T-helper 17 cell (primary cell): ENCODE results near the gene ASB1. TPM values are rescaled to one million over a fixed set of nuclear protein-coding genes. Genes with fewer than 3 reads are reported as not detected.

Source experiments
- ATAC-seq: fragments of 150-1000 bp; cut with Tn5 transposase; 2 replicates; pipeline ENCODE4 v1.10.0; 2021; ENCODE audit warnings: mild to moderate bottlenecking, moderate library complexity
- DNase-seq, 3 donors: peaks; one replicate each; pipeline versions ENCODE4 v3.0.0 to v3.0.0-alpha.2; 2020 to 2021
- H3K9me3 ChIP-seq: one replicate; pipeline ENCODE4 v1.7.0; 2013; ENCODE audit warnings: low read length, mild to moderate bottlenecking; ENCODE audit not compliant: control insufficient read depth, poor library complexity, severe bottlenecking
- H3K27ac Mint-ChIP-seq: one replicate; pipeline ENCODE4 v1.8.0; 2022; ENCODE audit warnings: mild to moderate bottlenecking, moderate library complexity, mixed read lengths
- H3K27me3 Mint-ChIP-seq: one replicate; pipeline ENCODE4 v1.8.0; 2022; ENCODE audit warnings: mixed read lengths
- H3K36me3 Mint-ChIP-seq: one replicate; pipeline ENCODE4 v1.8.0; 2022; ENCODE audit warnings: low read depth, mixed read lengths
- H3K4me1 Mint-ChIP-seq: one replicate; pipeline ENCODE4 v1.8.0; 2022; ENCODE audit warnings: mild to moderate bottlenecking, mixed read lengths
- H3K4me3 Mint-ChIP-seq: one replicate; pipeline ENCODE4 v1.8.0; 2022; ENCODE audit warnings: mild to moderate bottlenecking, moderate library complexity, mixed read lengths
- total RNA-seq, 4 donors: library from RNA in 2 of 4; stranded (reverse) in 2 of 4; gene quantifications; one replicate each; pipeline ENCODE4 v1.2.3 and lab custom pipeline; 2022 to 2026

Gene ASB1, protein sequence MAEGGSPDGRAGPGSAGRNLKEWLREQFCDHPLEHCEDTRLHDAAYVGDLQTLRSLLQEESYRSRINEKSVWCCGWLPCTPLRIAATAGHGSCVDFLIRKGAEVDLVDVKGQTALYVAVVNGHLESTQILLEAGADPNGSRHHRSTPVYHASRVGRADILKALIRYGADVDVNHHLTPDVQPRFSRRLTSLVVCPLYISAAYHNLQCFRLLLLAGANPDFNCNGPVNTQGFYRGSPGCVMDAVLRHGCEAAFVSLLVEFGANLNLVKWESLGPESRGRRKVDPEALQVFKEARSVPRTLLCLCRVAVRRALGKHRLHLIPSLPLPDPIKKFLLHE
- total RNA-seq (10 to 100 TPM; 11.9 to 14.3 TPM), total RNA-seq (lab: John Stamatoyannopoulos, UW) (22.2 to 48.9 reads per million in 2 donors)

DNA sequence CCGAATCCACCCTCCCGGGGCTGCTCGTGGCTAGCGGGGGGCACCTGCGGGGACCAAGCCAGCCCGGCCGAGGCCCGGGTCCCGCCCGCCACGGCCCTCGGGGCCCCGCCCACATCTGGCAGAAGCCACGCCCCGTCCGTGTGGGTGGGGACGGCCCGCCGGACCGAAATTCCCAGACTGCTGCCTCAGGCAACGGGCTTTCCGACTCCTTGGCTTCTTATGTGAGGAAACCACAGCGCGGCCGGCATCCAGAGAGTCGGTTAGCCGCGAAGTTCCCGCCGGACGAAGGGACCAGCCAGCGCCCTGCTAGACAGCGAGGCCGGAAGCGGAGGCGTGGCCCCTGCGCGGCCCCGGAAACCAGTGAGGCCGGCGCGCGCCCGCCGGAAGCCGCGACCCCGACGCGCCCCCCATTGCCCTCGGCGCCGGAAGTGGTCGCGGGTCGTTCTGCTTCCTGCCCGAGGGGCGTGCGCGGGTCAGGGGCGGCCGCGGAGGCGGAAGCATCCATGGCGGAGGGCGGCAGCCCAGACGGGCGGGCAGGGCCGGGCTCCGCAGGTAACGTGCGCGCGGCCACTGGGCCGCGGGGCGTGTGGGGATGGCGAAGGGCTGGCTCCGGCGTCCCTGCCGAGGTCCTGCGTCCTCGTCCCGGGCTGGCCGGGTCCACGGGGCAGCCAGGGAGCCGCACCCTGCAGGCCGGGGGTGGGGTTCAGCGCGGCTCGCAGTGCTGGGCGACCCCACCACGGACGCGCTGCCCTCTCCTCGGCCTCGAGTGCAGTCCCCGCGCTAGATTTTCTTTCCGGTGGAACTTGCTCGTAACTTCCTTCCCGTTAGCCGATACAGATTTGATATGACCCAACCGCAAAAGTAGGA, at the start of gene ASB1:
Gene ASB1, plus strand, starts transcription at position 360 of the 867 bp plus-strand sequence. Its CDS starts 144 bp downstream, at position 504.
- Mint-ChIP-seq H3K4me3 (peak within 1 kb of the TSS; percentile 89), H3K4me1 (peaks cover 37% of the 10 kb centered on the region), H3K27me3 (no peaks in the 10 kb centered on the region), H3K27ac (peak within 1 kb of the TSS; percentile 67), H3K36me3 (peaks cover 3% of the 10 kb centered on the region)
- peak; percentile 55 to 69 (median 64) for DNase-seq
- no peaks in the 10 kb centered on the region for H3K9me3 ChIP-seq
- peak; percentile 80 for ATAC-seq

DNA sequence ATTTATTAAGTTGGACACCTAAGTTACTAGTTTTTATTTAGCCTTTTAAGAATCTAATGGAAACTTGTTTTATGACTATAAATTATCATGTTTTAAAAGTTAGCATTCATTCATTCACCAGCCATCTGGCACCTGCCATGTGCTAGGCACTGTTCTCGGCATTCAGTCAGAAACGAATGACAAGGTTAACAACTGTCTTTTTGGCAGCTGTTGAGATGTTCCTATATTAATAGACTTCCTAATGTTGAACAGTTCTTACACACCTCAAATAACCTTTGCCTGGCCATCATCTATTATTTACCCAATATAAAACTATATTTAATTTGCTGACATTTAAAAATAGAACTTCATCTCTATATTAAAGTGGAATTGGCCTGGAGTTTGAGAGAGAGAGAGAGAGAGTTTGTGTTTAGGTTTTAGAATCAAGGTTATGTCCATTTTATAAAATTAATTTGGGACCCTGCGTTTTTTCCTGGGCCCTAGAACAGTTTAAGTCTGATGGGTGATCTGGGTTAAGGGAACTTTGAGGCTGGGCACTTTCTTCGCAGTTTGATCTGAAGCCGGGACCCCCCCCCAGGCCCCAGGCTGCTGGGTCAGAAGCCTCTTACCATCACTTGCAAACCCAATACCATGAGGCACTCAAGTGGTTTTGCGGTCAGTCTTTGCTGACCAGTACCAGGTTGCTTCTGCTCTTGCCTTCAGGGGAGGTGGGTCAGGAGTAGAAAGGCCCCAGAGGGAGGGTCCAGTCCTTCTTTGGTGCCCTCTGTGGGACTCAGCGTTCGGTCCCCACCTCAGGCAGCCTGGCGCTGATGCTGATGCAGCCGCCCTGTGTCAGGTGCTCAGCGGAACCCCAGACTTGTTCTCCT, 48.3 kb upstream of the ASB1 start:
- ATAC-seq: no peak
- H3K4me3 Mint-ChIP-seq: no peak overlapping the region
- H3K27ac Mint-ChIP-seq: peak overlapping the region; percentile 37

DNA sequence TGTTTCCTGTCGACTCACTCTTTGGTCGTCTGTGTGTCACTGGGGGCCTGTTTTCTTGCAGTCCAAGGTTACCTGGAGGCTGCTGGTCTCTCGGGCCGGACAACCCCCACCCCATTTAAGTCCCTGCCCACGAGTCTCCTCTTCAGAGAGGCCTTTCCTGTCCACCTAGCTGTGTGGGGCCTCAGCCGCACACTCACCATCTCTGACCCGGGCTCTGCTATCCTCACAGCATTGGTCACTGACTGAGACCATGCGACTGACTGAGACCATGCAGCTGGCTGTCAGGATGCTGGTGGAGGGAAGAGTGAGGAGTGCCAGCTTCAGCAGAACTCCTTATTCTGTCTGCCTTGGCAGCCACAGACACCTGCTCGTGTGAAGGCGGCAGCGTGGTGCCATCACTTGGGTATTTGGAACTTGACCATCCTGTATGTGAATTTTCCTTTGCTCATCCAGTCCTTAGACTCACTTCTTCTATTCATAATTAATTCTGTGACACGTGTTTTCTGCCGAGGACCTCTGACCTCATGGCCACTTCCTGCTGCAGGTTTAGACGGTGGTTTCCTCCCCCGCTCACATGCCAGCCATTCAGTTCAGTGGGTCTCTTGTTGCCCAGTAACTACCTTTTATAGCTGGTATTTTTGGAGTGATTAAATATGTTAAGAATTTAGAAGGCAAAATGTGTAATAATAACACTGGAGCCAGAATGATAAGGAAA, 47.5 kb upstream of the ASB1 start:
- peak overlapping the region; percentile 58 for H3K4me3 Mint-ChIP-seq
- no peaks in the 10 kb centered on the region for H3K27me3 Mint-ChIP-seq
- peaks cover 30% of the 10 kb centered on the region for H3K4me1 Mint-ChIP-seq
- H3K36me3 Mint-ChIP-seq: peaks cover 18% of the 10 kb centered on the region
- ATAC-seq (peak; percentile 64), DNase-seq (no peak)
- no peaks in the 10 kb centered on the region for H3K9me3 ChIP-seq
- H3K27ac Mint-ChIP-seq: peak overlapping the region; percentile 37

More for the DNA sequence above, 48.3 kb upstream of the ASB1 start:
- DNase-seq: no peak
- no peaks in the 10 kb centered on the region for H3K27me3 Mint-ChIP-seq
- no peaks in the 10 kb centered on the region for H3K9me3 ChIP-seq
- H3K4me1 Mint-ChIP-seq: peaks cover 30% of the 10 kb centered on the region
- peaks cover 18% of the 10 kb centered on the region for H3K36me3 Mint-ChIP-seq

DNA sequence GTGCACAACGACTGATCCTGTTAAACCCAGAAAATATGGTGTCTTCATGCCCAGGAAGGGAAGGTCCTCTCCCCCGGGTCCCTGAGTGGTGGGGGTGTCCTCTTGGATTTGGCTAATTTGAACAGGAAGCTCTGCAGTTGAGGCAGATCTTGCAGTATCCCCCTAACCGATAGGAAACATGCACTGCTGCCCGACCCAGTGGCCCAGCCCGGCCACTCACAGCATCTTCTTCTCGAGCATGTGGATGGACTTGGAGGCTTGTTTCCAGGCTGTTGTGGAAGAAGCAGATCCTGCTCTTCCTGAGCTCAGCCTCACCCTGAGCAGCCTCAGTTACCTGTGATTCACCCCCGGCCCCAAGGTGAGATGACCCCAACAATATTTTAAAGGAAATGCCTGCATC, 46.4 kb upstream of the ASB1 start:
- H3K27me3 Mint-ChIP-seq: no peaks in the 10 kb centered on the region
- H3K27ac Mint-ChIP-seq: no peak overlapping the region
- ATAC-seq: no peak

DNA sequence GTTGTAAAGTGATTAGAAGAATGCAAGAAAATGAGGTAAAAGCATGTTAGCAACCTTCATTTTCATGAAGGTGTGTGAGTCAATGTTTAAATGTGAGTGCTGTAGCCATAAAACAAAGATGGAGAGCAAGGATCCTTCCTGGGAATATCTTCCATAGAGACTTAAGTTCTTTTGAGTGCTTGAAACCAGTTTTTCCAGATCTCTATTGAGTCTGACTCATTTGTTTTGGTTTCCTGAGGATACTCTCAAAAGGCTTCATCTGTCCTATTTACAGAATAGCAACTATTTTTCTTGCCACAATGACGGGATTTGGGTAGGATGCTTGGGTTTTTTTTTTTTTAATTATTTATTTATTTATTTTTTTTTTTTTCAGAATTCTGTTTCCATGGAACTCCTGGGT, 45.9 kb upstream of the ASB1 start:
- ATAC-seq (no peak), DNase-seq (no peak)
- H3K36me3 Mint-ChIP-seq: peaks cover 13% of the 10 kb centered on the region
- H3K27me3 Mint-ChIP-seq: no peaks in the 10 kb centered on the region
- no peaks in the 10 kb centered on the region for H3K9me3 ChIP-seq
- H3K4me3 Mint-ChIP-seq: no peak overlapping the region
- H3K4me1 Mint-ChIP-seq: peaks cover 21% of the 10 kb centered on the region
- H3K27ac Mint-ChIP-seq: no peak overlapping the region

More for the DNA sequence above, 46.4 kb upstream of the ASB1 start:
- H3K4me3 Mint-ChIP-seq: no peak overlapping the region
- H3K4me1 Mint-ChIP-seq: peaks cover 22% of the 10 kb centered on the region
- H3K9me3 ChIP-seq: no peaks in the 10 kb centered on the region
- DNase-seq: no peak
- H3K36me3 Mint-ChIP-seq: peaks cover 13% of the 10 kb centered on the region

DNA sequence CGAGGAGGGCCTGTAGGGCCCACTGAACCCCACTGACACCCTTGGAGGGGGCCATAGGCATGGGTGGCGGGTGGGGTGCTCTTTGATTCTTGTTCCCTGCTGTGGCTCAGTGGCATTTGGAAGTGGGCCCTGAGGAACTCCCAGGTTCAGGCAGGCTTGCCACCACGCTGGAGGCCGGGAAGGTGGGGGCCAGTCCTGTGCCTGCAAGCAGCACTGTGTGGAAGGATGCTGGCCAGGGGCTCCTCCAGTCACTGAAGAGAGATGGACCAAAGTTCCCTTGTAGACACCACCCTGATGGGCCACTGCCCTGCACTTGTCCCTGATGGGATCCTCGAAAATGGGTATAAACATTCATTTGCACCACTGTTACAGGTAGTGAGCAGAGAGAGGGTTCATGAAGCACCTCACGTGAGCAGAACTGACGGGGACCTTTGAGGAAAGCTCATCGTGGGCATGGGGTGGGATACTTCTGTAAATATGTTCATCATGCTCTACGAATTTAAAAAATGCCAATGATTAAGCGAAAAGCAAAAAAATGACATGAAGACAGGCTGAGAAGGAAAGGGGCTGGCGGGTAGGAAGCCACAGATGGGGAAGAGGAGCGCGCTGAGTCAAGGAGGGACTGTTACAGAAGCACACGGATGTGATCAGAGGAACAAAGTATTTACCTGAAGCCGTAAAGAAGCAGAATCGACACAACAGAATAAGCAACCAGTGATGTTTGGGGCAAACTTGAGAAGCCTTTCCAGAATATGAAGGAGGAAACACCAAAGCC, 45.2 kb upstream of the ASB1 start:
- Mint-ChIP-seq H3K4me1 (peaks cover 19% of the 10 kb centered on the region), H3K4me3 (no peak overlapping the region), H3K36me3 (peaks cover 13% of the 10 kb centered on the region), H3K27ac (no peak overlapping the region), H3K27me3 (no peaks in the 10 kb centered on the region)
- DNase-seq (no peak), ATAC-seq (no peak)
- H3K9me3 ChIP-seq: no peaks in the 10 kb centered on the region

DNA sequence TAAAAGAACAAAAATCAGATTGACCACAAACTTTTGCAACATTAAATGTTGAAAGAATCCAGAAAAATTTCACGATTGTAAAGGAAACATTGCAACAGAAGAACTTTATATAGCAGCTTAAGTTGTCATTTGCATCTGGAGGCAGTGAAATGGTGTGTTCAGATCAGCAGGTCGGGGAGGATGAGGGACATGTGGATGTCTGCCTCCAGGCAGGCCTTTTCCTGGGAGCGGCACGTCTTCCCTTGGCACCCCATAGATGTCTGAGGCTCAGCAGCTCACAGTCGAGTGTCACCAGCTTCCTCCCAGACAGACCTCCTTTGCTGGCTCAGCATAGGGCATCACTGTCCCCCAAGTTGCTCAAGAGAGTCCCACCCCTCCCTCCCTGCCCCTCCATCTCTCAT, 44.3 kb upstream of the ASB1 start:
- Mint-ChIP-seq H3K4me3 (no peak overlapping the region), H3K36me3 (peaks cover 13% of the 10 kb centered on the region), H3K4me1 (peaks cover 14% of the 10 kb centered on the region), H3K27me3 (no peaks in the 10 kb centered on the region), H3K27ac (no peak overlapping the region)
- ATAC-seq (no peak), DNase-seq (no peak)
- H3K9me3 ChIP-seq: no peaks in the 10 kb centered on the region

DNA sequence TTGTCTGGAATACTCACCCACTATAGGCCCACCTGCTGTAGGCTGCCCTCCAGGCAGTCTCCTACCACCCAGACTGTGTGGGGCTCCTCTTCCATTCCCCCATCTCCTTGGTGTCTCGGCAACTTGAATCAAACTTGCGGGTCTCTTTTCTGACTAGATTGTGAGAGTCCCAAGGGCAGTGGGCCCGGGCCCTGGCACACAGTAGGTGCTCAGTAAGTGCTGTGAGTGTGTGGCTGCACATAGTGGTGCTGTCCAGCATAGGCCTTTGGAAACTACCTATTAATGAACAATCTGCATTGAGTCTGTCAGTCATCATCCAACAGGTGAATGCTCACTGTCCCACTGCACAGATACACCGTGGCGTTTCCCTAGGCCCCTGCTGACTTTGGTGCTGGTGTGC, 43.6 kb upstream of the ASB1 start:
- Mint-ChIP-seq H3K4me1 (peaks cover 14% of the 10 kb centered on the region), H3K27me3 (no peaks in the 10 kb centered on the region), H3K36me3 (peaks cover 13% of the 10 kb centered on the region), H3K27ac (no peak overlapping the region), H3K4me3 (peak overlapping the region; percentile 13)
- no peak for DNase-seq
- H3K9me3 ChIP-seq: no peaks in the 10 kb centered on the region
- ATAC-seq: no peak

DNA sequence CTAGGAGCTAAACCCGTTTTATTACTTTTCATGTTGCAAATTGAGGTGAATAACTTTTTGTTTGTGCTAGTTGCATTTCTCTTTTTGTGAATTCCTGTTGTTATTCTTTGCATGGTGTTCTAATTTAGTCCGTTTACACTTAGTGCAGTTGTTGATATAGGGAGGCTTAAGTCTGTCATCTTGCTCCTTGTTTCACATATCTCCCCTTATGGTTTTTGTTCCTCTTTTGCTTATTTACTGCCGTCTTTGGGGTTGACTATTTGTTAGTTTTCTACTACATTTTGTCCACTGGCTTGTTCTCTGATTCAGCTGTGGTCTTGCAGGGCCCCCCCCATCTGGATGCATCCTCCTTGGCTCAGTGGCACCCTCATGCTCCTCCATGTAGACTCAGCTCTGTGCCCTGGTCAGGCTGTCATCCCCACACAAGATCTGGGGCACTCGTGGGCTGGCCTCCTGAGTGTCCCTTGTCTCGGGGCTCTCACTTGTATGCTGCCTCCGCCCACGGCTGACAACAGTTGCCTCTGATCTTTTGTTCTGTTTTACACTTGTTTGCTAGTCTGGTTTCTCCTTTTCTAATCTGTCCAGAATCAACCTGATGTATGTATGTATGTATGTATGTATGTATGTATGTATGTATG, 42.9 kb upstream of the ASB1 start:
- Mint-ChIP-seq H3K4me3 (no peak overlapping the region), H3K27ac (no peak overlapping the region), H3K36me3 (peaks cover 13% of the 10 kb centered on the region), H3K27me3 (no peaks in the 10 kb centered on the region), H3K4me1 (peaks cover 14% of the 10 kb centered on the region)
- H3K9me3 ChIP-seq: no peaks in the 10 kb centered on the region
- DNase-seq (no peak), ATAC-seq (no peak)

DNA sequence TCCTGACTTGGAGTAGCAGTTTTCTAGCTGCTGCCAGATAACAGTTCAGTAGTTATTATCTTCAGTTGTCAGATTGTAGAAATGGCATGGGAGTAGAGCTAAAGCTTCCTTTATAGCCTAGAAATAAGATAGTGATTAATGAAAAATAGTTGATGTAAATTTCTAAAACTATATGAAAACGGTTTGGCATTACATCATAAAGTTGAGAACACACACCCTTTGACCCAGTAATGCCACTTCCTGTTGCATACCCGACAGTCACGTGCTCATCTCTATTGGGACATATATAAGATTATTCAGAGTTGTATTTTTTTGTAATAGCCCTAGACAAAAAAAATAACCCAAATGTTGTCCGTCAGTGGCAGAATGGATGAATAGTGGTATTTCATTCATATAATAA, 39.4 kb upstream of the ASB1 start:
- Mint-ChIP-seq H3K4me1 (peaks cover 3% of the 10 kb centered on the region), H3K36me3 (peaks cover 9% of the 10 kb centered on the region), H3K27ac (no peak overlapping the region), H3K4me3 (no peak overlapping the region), H3K27me3 (no peaks in the 10 kb centered on the region)
- DNase-seq (no peak), ATAC-seq (no peak)
- H3K9me3 ChIP-seq: no peaks in the 10 kb centered on the region

DNA sequence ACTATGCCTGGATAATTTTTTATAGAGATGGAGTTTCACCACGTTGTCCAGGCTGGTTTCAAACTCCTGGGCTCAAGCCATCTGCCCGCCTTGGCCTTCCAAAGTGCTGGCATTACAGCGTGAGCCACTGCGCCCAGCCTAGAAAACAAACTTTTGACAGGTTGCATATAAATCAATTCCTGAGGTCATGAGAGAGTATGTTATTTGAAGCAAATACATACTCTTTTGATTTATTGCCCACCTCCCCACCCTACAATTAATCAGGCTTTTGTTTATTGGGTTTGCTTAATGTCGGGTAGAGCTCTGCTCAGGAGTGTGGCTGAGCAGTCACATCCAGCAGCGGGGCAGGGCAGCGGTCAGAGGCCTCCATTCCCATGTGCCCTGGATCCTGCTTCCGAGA, 37.9 kb upstream of the ASB1 start:
- Mint-ChIP-seq H3K27ac (no peak overlapping the region), H3K36me3 (peaks cover 2% of the 10 kb centered on the region), H3K27me3 (no peaks in the 10 kb centered on the region), H3K4me3 (no peak overlapping the region), H3K4me1 (peaks cover 5% of the 10 kb centered on the region)
- H3K9me3 ChIP-seq: no peaks in the 10 kb centered on the region
- ATAC-seq (no peak), DNase-seq (no peak)
